Renal cortical epithelial cell (primary cell): ENCODE measurements around the gene VPS26B. TPM values are rescaled to one million over a fixed set of nuclear protein-coding genes. Genes with fewer than 3 reads are reported as not detected.

ENCODE experiments used
- DNase-seq: peaks from one replicate; pipeline ENCODE4 v3.0.0-alpha.2; 2011; ENCODE audit warnings: low read depth
- total RNA-seq: library from RNA; depleted of rRNA; stranded (reverse); fragments of >200 nt; gene quantifications from 2 replicates; pipeline ENCODE4 v1.2.3, GENCODE V29; 2014

Gene VPS26B
- total RNA-seq, 1 donor from 2014 or later, result 46.0 TPM

DNA sequence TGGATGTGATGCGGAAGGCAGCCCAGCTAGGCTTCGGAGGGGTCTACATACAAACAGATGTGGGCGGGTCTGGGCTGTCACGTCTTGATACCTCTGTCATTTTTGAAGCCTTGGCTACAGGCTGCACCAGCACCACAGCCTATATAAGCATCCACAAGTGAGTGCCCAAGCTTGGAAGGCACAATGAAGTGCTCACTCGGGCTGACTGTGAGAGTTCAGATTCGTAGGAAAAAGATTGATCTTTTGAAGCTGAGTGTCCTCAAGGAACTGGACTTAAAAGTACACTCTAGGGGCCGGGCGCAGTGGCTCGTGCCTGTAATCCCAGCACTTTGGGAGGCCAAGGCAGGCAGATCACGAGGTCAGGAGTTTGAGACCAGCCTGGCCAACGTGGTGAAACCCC lies 32.6 kb downstream of the VPS26B start:
- no peak for DNase-seq

GRCh38 chr11:134258577-134258976 lies 34.1 kb downstream of the VPS26B start:
- DNase-seq, result no peak

GRCh38 chr11:134260503-134260902 lies 36.0 kb downstream of the VPS26B start:
- no peak for DNase-seq

DNA sequence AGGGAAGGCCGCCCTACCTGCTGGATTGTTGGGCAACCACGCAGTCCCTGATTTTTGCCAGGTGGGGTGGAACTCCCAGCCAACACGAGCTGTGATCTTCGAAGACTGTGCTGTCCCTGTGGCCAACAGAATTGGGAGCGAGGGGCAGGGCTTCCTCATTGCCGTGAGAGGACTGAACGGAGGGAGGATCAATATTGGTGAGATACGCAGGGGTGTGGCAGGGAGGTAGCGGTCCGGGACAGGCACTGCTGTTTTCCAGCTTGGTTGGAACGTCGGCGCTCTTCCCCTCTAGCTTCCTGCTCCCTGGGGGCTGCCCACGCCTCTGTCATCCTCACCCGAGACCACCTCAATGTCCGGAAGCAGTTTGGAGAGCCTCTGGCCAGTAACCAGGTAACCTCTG lies 36.5 kb downstream of the VPS26B start:
- DNase-seq, result no peak

DNA sequence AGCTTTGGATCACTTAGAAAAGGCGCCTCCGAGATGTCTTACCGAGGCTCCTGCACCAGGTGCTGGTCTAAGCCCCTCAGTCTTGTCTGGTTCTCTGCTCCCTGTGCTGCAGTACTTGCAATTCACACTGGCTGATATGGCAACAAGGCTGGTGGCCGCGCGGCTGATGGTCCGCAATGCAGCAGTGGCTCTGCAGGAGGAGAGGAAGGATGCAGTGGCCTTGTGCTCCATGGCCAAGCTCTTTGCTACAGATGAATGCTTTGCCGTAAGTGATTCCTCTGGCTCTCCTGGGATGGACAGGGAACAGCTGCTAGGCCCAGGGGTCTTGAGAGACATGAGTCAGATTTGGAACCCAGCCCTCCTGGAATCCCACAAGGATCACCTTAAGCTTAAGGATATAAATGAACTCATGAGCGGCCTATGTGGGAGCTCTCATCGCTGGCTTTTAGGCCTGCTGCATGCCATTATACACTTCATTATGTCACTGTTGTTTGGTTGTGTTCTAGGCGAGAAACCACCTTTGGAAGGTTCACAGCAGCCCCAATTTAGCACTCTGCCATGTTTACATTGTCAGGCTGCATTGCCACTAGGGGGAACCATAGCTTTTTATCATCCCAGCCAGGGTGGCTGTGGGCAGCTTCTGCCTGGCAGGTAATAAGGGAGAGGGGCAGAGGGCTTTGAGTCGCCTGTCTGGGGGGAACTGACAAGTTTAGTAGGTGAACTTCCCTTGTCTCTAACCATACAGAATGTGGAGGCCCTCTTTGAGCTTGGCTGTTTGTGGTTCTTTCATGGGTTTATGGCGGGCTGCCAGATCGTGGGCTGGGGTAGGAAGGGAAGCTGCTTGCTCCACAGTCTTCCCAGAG lies 37.4 kb downstream of the VPS26B start:
- no peak for DNase-seq

- no peak for DNase-seq
Measured at GRCh38 chr11:134264966-134265764, 40.7 kb downstream of the VPS26B start.

DNA sequence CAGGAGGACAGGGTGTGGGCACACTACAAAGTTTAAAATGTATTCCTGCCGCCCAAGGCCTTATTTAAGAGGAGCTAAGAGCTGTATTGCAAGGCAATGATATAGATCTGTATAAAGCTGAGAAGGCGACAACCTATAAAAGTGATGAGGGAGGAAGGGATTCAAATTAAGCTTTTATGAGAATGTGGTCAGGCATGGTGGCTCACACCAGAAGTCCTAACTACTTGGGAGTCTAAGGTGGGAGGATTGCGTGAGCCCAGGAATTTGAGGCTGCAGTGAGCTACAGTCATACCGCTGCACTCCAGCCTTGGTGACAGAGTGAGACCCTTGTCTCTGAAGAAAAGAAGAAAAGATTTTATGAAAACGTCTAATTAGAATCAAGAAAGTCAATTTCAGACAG lies 42.0 kb downstream of the VPS26B start:
- no peak for DNase-seq

GRCh38 chr11:134266841-134267251 lies 42.4 kb downstream of the VPS26B start:
- DNase-seq, result no peak

- no peak for DNase-seq
Measured at GRCh38 chr11:134267461-134267860, 43.0 kb downstream of the VPS26B start.

- no peak for DNase-seq
Measured at GRCh38 chr11:134267966-134268365, 43.5 kb downstream of the VPS26B start.

GRCh38 chr11:134270250-134270714 lies 45.8 kb downstream of the VPS26B start:
- DNase-seq, result no peak

DNA sequence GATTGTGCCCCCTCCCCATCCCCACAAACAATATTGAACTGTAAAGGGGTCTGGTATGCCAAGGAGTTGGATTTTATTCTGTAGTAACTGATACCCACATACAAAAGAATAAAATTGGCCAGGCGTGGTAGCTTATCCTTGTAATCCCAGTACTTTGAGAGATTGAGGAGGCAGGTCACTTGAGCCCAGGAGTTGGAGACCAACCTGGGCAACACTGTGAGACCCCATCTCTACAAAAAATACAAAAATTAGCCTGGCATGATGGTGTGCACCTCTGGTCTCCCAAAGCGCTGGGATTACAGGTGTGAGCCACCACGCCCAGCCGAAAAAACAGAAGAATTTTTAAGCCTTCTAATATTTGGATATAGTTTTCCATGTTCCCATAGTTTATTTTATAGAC lies 47.5 kb downstream of the VPS26B start:
- DNase-seq, result no peak

- no peak for DNase-seq
Measured at GRCh38 chr11:134272381-134273316, 48.2 kb downstream of the VPS26B start.

DNA sequence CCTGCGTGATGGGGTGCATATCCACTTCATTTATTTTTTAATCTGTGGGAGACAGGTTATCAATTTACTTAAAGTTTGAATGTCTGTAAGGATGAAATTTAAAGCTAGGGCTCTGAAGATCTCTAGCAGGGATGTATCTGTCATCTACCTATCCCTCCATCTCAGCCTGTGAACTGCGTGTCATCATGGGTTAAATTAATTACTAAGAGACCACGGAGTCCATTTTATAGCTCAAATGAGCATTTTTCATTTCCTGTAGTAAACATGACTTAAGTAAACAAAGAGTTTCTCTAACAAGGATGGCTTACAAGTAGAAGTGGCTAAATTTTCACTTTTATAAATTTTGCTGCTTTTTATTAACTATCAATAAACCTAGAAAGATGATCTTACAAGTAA lies 48.8 kb downstream of the VPS26B start:
- DNase-seq, result no peak

GRCh38 chr11:134275188-134275533 lies 50.7 kb downstream of the VPS26B start:
- DNase-seq, result no peak

- no peak for DNase-seq
Measured at GRCh38 chr11:134275534-134276395, 51.3 kb downstream of the VPS26B start, which contains the start of gene GLB1L3. Gene GLB1L3 (plus strand): TSS chr11:134276379. CDS start chr11:134276741, 362 bp downstream.

GRCh38 chr11:134276396-134277182 lies 52.1 kb downstream of the VPS26B start:
- DNase-seq, result no peak

DNA sequence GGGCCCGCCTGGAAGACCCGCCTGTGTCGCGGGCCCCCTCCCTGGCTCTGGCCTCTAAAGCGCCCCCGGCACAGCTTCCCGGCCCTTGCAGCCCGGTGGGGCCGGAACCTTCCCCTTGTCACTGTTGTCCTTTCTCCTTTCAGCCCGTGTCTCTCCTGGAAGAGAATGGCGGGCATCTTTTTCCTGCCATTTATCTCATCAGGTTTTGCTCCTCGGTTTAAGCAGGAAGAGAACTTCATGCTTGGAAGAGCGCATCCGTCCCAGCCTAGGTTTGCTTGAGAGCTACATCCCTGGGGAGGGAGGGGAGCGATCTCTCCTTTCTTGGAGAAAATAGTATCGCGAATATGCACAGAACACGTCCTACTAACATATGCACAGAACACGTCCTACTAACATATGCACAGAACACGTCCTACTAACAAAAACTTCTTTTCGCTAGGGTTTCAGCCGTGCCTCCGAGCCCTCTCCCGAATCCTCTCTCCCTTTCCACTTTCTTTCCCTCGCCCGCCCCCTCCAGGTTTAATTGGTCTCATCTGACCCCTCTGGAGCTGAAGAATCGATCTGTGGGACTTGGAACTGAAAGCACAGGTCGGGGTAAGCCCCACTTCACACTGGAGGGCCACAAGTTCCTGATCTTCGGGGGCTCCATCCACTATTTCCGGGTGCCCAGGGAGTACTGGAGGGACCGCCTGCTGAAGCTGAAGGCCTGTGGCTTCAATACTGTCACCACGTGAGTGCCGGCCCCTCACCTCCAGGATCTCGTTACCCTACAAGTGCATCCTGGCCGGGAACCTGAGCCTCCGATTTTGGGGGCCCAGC lies 52.9 kb downstream of the VPS26B start:
- no peak for DNase-seq

DNA sequence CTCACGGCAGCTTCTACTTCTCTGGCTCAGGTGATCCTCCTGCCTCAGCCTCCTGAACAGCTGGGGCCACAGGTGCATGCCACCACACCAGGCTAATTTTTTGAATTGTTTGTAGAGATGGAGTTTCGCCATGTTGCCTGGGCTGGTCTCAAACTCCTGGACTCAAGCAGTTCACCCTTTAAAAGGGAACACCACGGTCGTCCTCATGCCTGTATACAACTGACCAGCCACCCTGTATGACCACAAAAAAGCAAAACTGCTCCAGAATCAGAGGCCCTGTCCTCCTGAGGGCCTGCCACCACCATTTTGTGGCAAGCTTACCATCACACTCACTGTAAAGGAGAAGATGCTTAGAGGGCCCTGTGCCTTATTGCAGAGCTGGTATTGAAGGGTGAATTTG lies 53.9 kb downstream of the VPS26B start:
- no peak for DNase-seq
